ENCODE data around the gene SH2B3. TPM values are rescaled to one million over a fixed set of nuclear protein-coding genes. Genes with fewer than 3 reads are reported as not detected.

SH2B3 gene
- polyA plus RNA-seq, 4 donors: 18.7 to 21.4 (median 19.8) TPM

Other genes with a start within 250 kb of the SH2B3 start
- 10 to 100 TPM; 12.8 to 16.1 (median 14.4) TPM for gene PHETA1, start 36.8 kb upstream of the SH2B3 start, polyA plus RNA-seq (ENCODE audit: insufficient read length in 4 of 4)
- gene ATXN2, start 193.4 kb downstream of the SH2B3 start, polyA plus RNA-seq (ENCODE audit: insufficient read length in 4 of 4): 10 to 100 TPM; 56.3 to 84.6 (median 65.7) TPM